CMK (cell line): ENCODE data around the gene CROCC.

Source experiments
- DNase-seq: peaks from one replicate; pipeline ENCODE4 v3.0.0-alpha.2; 2010; ENCODE audit warnings: low read depth

The CROCC gene

GRCh38 chr1:17012775-17013490 lies 91.2 kb downstream of the CROCC start:
- no peak for DNase-seq

- peak; percentile 97 for DNase-seq
Measured at GRCh38 chr1:17013491-17014320, 92.0 kb downstream of the CROCC start.

- DNase-seq: no peak
Measured at GRCh38 chr1:17014671-17015567, 93.2 kb downstream of the CROCC start.

- DNase-seq: no peak
Measured at GRCh38 chr1:17016317-17016661, 94.6 kb downstream of the CROCC start.

- no peak for DNase-seq
Measured at GRCh38 chr1:17017435-17017834, 95.7 kb downstream of the CROCC start.

GRCh38 chr1:17018849-17019248 lies 97.1 kb downstream of the CROCC start:
- DNase-seq: no peak

- DNase-seq: no peak
Measured at GRCh38 chr1:17020502-17020901, 98.8 kb downstream of the CROCC start.

- DNase-seq: no peak
Measured at GRCh38 chr1:17021896-17022295, 100.2 kb downstream of the CROCC start.
